RWPE2 (cell line): Measurements from ENCODE around the gene RPGR.

Source experiments
- ATAC-seq: fragments of 200-7000 bp; cut with Tn5 transposase; 3 replicates; pipeline ENCODE4 v1.9.1; 2021; ENCODE audit warnings: low read depth
- DNase-seq: peaks from one replicate; pipeline ENCODE4 v3.0.0-alpha.2; 2020; ENCODE audit warnings: low spot score
- H3K27ac ChIP-seq: fragments of 450-650 bp; 2 replicates; pipeline ENCODE4 v1.5.1; 2017; ENCODE audit warnings: mild to moderate bottlenecking; ENCODE audit not compliant: poor library complexity, severe bottlenecking
- H3K27me3 ChIP-seq: fragments of 250-450 bp; sonication (Bioruptor Pico); 2 replicates; pipeline ENCODE4 v1.5.1; 2021; ENCODE audit warnings: mild to moderate bottlenecking, moderate library complexity; ENCODE audit not compliant: insufficient read depth, poor library complexity, severe bottlenecking
- H3K36me3 ChIP-seq: fragments of 250-450 bp; sonication (Bioruptor Pico); 2 replicates; pipeline ENCODE4 v1.5.1; 2020; ENCODE audit warnings: low read depth, mild to moderate bottlenecking, moderate library complexity
- H3K4me1 ChIP-seq: fragments of 250-450 bp; sonication (Bioruptor Pico); 2 replicates; pipeline ENCODE4 v1.5.1; 2021; ENCODE audit warnings: mild to moderate bottlenecking, moderate library complexity; ENCODE audit not compliant: insufficient read depth, poor library complexity, severe bottlenecking
- H3K4me3 ChIP-seq: fragments of 250-450 bp; sonication (Bioruptor Pico); 2 replicates; pipeline ENCODE4 v1.5.1; 2021; ENCODE audit warnings: mild to moderate bottlenecking, moderate library complexity; ENCODE audit not compliant: severe bottlenecking
- H3K9me3 ChIP-seq: fragments of 250-450 bp; sonication (Bioruptor Pico); 2 replicates; pipeline ENCODE4 v1.5.1; 2021; ENCODE audit warnings: mild to moderate bottlenecking, moderate library complexity; ENCODE audit not compliant: severe bottlenecking
- CTCF ChIP-seq: fragments of 450-650 bp; IDR thresholded peaks from one replicate; pipeline ENCODE4 v1.5.1; 2017; ENCODE audit warnings: mild to moderate bottlenecking, moderate library complexity; ENCODE audit not compliant: poor library complexity, severe bottlenecking

RPGR gene

GRCh38 chrX:38293741-38294140 is 33.6 kb downstream of the RPGR start:
- no peak for DNase-seq
- no peaks in the 10 kb centered on the region for H3K36me3 ChIP-seq
- no peak overlapping the region for H3K27ac ChIP-seq
- H3K4me1 ChIP-seq = no peaks in the 10 kb centered on the region
- no peaks in the 10 kb centered on the region for H3K27me3 ChIP-seq
- ATAC-seq = no peak; the same call in 2 of the 3 replicates
- no peak overlapping the region for H3K4me3 ChIP-seq
- no peaks in the 10 kb centered on the region for H3K9me3 ChIP-seq
- TF ChIP-seq CTCF = peak; percentile 24

- DNase-seq = no peak
- Histone ChIP-seq H3K9me3 (no peaks in the 10 kb centered on the region), H3K27ac (no peak overlapping the region), H3K4me1 (no peaks in the 10 kb centered on the region), H3K36me3 (no peaks in the 10 kb centered on the region), H3K4me3 (no peak overlapping the region), H3K27me3 (no peaks in the 10 kb centered on the region)
- no peak for TF ChIP-seq CTCF
- no peak for ATAC-seq
Measured at GRCh38 chrX:38287674-38288073, 39.6 kb downstream of the RPGR start.

- no peaks in the 10 kb centered on the region for H3K27me3 ChIP-seq
- TF ChIP-seq CTCF = no peak
- no peak overlapping the region for H3K4me3 ChIP-seq
- no peaks in the 10 kb centered on the region for H3K36me3 ChIP-seq
- H3K9me3 ChIP-seq = no peaks in the 10 kb centered on the region
- ATAC-seq (no peak), DNase-seq (no peak)
- no peak overlapping the region for H3K27ac ChIP-seq
- H3K4me1 ChIP-seq = no peaks in the 10 kb centered on the region
Measured at GRCh38 chrX:38285649-38286048, 41.7 kb downstream of the RPGR start.

- H3K27ac ChIP-seq = no peak overlapping the region
- H3K36me3 ChIP-seq = no peaks in the 10 kb centered on the region
- H3K4me1 ChIP-seq = no peaks in the 10 kb centered on the region
- no peaks in the 10 kb centered on the region for H3K27me3 ChIP-seq
- ATAC-seq (no peak), DNase-seq (no peak)
- no peak for TF ChIP-seq CTCF
- no peaks in the 10 kb centered on the region for H3K9me3 ChIP-seq
- H3K4me3 ChIP-seq = no peak overlapping the region
Measured at GRCh38 chrX:38282049-38282448, 45.3 kb downstream of the RPGR start.

- no peaks in the 10 kb centered on the region for H3K36me3 ChIP-seq
- DNase-seq (no peak), ATAC-seq (no peak)
- no peak overlapping the region for H3K27ac ChIP-seq
- no peak for TF ChIP-seq CTCF
- H3K4me1 ChIP-seq = peaks cover 8% of the 10 kb centered on the region
- H3K27me3 ChIP-seq = no peaks in the 10 kb centered on the region
- no peaks in the 10 kb centered on the region for H3K9me3 ChIP-seq
- no peak overlapping the region for H3K4me3 ChIP-seq
Measured at GRCh38 chrX:38279188-38279587, 48.1 kb downstream of the RPGR start.
